K562 (cell line): ENCODE measurements around the gene SAMD3.

Experiments
- CEBPB ChIP-seq: fragments of 450-650 bp; IDR thresholded peaks from 2 replicates; pipeline ENCODE4 v1.6.1; 2016; ENCODE audit warnings: missing genetic modification characterization, missing compliant biosample characterization
- CTCF ChIP-seq, 3 experiments: IDR thresholded peaks in 2 of 3; conservative IDR thresholded peaks in 1 of 3; 2 replicates each; pipeline ENCODE4 v1.5.1; 2011 to 2012; ENCODE audit warnings: low read length in 3 of 3, mild to moderate bottlenecking in 3 of 3, control low read depth in 2 of 3, improper control_type of control experiment in 1 of 3, inconsistent platforms in 1 of 3, low read depth in 1 of 3, mixed read lengths in 1 of 3, moderate library complexity in 1 of 3; ENCODE audit not compliant: insufficient read depth in 2 of 3
- FOXJ3 ChIP-seq: sonication (generic); formaldehyde crosslinking; IDR thresholded peaks from 2 replicates; pipeline ENCODE4 v1.4.0; 2020; ENCODE audit warnings: mild to moderate bottlenecking, missing genetic modification reagents
- MTA1 ChIP-seq: fragments of 450-650 bp; IDR thresholded peaks from 2 replicates; pipeline ENCODE4 v1.6.1; 2017; ENCODE audit warnings: borderline replicate concordance
- PRPF4 ChIP-seq: fragments of 200-400 bp; formaldehyde crosslinking; IDR thresholded peaks from one replicate; pipeline ENCODE4 v1.6.1; 2017; ENCODE audit warnings: low read length, low read depth, mild to moderate bottlenecking; ENCODE audit not compliant: insufficient read depth, poor library complexity, severe bottlenecking
- SRSF9 ChIP-seq: fragments of 200-400 bp; formaldehyde crosslinking; IDR thresholded peaks from 2 replicates; pipeline ENCODE4 v1.6.1; 2017; ENCODE audit warnings: low read depth, low read length, borderline replicate concordance
- STAT6 ChIP-seq: sonication (generic); formaldehyde crosslinking; IDR thresholded peaks from 2 replicates; pipeline ENCODE4 v1.8.1; 2023; ENCODE audit warnings: mild to moderate bottlenecking, missing genetic modification reagents
- ZNF124 ChIP-seq: sonication (generic); formaldehyde crosslinking; IDR thresholded peaks from 2 replicates; pipeline ENCODE4 v1.8.1; 2022; ENCODE audit warnings: missing genetic modification reagents

- TF ChIP-seq MTA1, result no peak
- TF ChIP-seq CEBPB (tag), result peak; percentile 69
- TF ChIP-seq PRPF4, result no peak
- no peak for TF ChIP-seq CTCF (IDR thresholded peaks at IDR 0.05 in 2 of 3, conservative IDR thresholded peaks at IDR 0.05 in 1 of 3; ENCODE audit: insufficient read depth in 2 of 3, low read depth in 1 of 3, low read length in 3 of 3)
- no peak for TF ChIP-seq FOXJ3 (CRISPR knock-in tag)
- TF ChIP-seq ZNF124 (CRISPR knock-in tag), result no peak
- TF ChIP-seq SRSF9, result no peak
- TF ChIP-seq STAT6 (CRISPR knock-in tag), result no peak
Measured at GRCh38 chr6:130167655-130168054, 55.1 kb downstream of the SAMD3 start.
